ENCODE data around the gene ASPSCR1. TPM values are rescaled to one million over a fixed set of nuclear protein-coding genes. Genes with fewer than 3 reads are reported as not detected.

The ASPSCR1 gene
- total and polyA plus RNA-seq, 2 of the 4 experiments (the other 2 are of a cell fraction), result 7.2 to 17.2 TPM

DNA sequence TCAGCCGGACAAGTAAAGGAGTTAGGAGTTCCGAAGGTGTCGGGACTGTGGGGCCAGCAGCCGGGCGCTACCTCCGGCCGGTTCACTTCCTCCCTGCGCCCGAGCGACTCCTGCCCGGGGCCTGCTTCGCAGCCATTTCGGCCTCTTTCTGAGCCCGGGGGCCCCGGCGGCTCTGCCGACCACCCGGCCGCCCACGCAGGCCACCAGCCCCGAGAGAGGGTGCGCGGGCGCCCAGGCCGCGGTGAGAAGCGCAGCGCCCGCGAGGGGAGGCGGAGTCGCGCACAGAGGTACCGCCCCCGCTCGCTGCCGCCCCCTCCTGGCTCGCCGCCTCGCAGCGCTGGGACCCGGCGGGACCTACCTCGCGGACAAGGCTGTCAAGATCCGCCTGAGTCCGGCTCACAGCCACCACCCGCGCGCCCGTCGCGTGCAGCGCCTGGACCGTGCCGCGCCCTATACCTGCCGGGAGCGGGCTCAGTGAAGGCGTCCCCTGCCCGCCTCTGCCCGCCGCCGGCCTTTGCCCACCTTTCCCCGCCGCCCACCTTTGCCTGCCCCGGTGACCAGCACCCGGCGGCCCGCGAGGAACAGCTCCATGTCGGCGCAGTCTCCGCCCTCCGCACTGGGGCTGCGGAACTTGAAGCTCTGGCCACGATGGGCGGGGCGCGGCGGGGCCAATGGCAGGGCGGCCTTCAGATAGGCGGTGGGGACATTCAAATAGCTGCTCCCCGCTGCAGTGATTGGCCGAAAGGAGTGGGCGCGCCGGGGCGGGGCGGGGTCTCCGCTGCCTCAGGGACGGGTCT is 59.9 kb downstream of the ASPSCR1 start, which contains the start of gene DCXR (continued):
- TF ChIP-seq, protein P1, sequence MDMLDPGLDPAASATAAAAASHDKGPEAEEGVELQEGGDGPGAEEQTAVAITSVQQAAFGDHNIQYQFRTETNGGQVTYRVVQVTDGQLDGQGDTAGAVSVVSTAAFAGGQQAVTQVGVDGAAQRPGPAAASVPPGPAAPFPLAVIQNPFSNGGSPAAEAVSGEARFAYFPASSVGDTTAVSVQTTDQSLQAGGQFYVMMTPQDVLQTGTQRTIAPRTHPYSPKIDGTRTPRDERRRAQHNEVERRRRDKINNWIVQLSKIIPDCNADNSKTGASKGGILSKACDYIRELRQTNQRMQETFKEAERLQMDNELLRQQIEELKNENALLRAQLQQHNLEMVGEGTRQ (IDR thresholded peaks at IDR 0.05; ENCODE audit: low read depth, low read length), result no peak
- TF ChIP-seq SMC3 (IDR thresholded peaks at IDR 0.05; ENCODE audit: low read depth, low read length), result 0 out of 2 replicates have a peak, but pooled peaks have one; percentile 5
- no peak for TF ChIP-seq NFE2L2 (IDR thresholded peaks at IDR 0.05; ENCODE audit: low read depth, low read length)

DNA sequence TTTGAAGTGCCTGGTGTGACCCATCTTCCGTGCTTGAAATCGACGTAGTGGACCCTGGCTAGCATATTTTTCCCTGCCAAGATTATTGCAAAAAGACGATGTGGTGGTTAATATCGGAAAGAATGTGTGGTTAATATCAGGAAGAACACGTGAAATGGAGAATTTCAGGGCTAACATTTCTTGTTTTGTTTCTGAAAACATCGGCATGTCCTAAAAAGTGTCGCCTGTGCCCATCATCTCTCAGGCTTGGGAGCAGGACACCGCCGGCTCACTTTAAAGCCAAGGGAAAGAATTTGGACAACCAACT is 60.4 kb downstream of the ASPSCR1 start:
- Histone ChIP-seq H3K79me1 (ENCODE audit: low read depth in 1 of 2, low read length in 2 of 2) (peaks cover 7 to 12% of the 10 kb centered on the region in 2 experiments), H3K27me3 (ENCODE audit: control insufficient read depth, insufficient read depth, low read length) (no peaks in the 10 kb centered on the region), H3K14ac (replicated peaks; ENCODE audit: low read depth, low read length) (no peak overlapping the region), H3K18ac (ENCODE audit: low read depth, low read length) (no peak overlapping the region), H3K4me2 (ENCODE audit: low read depth, low read length) (peak overlapping the region; percentile 97), H2AK5ac (ENCODE audit: low read depth, low read length) (no peak overlapping the region), H3K36me3 (ENCODE audit: control insufficient read depth, insufficient read depth, low read length) (no peaks in the 10 kb centered on the region), H3K9me3 (ENCODE audit: control insufficient read depth, insufficient read depth, low read length) (no peaks in the 10 kb centered on the region), H3K23ac (ENCODE audit: low read depth, low read length) (no peak overlapping the region), H2BK20ac (ENCODE audit: low read depth, low read length) (no peak overlapping the region), H4K20me1 (ENCODE audit: insufficient read depth, low read length) (peaks cover 5% of the 10 kb centered on the region), H3K4ac (ENCODE audit: low read depth, low read length) (no peak overlapping the region), H3K27ac (ENCODE audit: insufficient read depth, low read length) (no peak overlapping the region), H3K4me3 (ENCODE audit: insufficient read depth, low read depth, low read length) (peak overlapping the region; percentile 33; the same call in 1 of the 2 replicates), H3K9ac (ENCODE audit: low read depth, low read length) (peak overlapping the region; percentile 34; the same call in 1 of the 2 replicates), H4K5ac (ENCODE audit: low read depth, low read length) (no peak overlapping the region), H4K8ac (ENCODE audit: low read depth in 2 of 2, low read length in 2 of 2) (peak overlapping the region in 1 of 2 experiments; percentile 78; a peak in 1 of 4 replicates), H2BK5ac (ENCODE audit: low read depth, low read length, poor library complexity, severe bottlenecking) (no peak overlapping the region), H4K91ac (ENCODE audit: insufficient read depth, low read depth, low read length) (no peak overlapping the region), H2BK120ac (ENCODE audit: low read depth, low read length) (no peak overlapping the region), H3K56ac (ENCODE audit: extremely low read depth, insufficient read depth, low read length) (no peak overlapping the region), H2AFZ (replicated peaks; ENCODE audit: low read length, poor library complexity) (peak overlapping the region; percentile 53), H3K9me1 (ENCODE audit: insufficient read depth, low read length) (peaks cover 12% of the 10 kb centered on the region; the same call in 1 of the 2 replicates), H2BK15ac (ENCODE audit: low read depth, low read length) (no peak overlapping the region), H2AK9ac (replicated peaks; ENCODE audit: low read depth, low read length, poor library complexity) (no peak overlapping the region), H3K4me1 (ENCODE audit: control insufficient read depth, insufficient read depth, low read length) (peaks cover 7% of the 10 kb centered on the region)
- dilution Hi-C loops (cut with HindIII; ENCODE audit: low sequenced_read_pairs, unreplicated experiment) (no loop called here), intact Hi-C loops (cut with micrococcal nuclease) (loop anchor here (2.0 to 10.0 kb wide), 2 partner anchors 61 to 287 kb away; partner anchors contain the start of gene FASN), in situ Hi-C loops (cut with MboI; ENCODE audit: low sequenced_read_pairs) (no loop called here)
- ChIA-PET CTCF (interaction anchor here (0.5 to 1.7 kb wide), 4 partner anchors 15 to 78 kb away, joined by 3 to 7 read pairs (median 4); partner anchors contain the start of genes CENPX and LRRC45), POLR2A (ENCODE audit: unreplicated experiment) (interaction anchor here (0.6 kb wide), 1 partner anchor 60 kb away, joined by 4 read pairs; the partner anchor contains the start of gene FASN)
- no peak for DNase-seq
- 14% methylated on average over 10 of the region's 10 CpGs; no CpG with 5 or more reads in 1 of the 2 experiments for WGBS, 2 experiments (ENCODE audit: extremely low coverage in 2 of 2, insufficient read length in 1 of 2)
- no peak for ATAC-seq (ENCODE audit: low read depth)
- BruUV-seq (replicated peaks), result no TSS peak
- TF ChIP-seq SMC3 (IDR thresholded peaks at IDR 0.05; ENCODE audit: low read depth, low read length) (no peak), POLR2A (IDR thresholded peaks at IDR 0.05; ENCODE audit: low read depth, low read length) (no peak), MXI1 (IDR thresholded peaks at IDR 0.05; ENCODE audit: borderline replicate concordance, low read depth, low read length) (no peak)
